GM23248 (cell line): ENCODE data around the gene INTS14.

ENCODE experiments used
- EZH2 ChIP-seq: fragments of 200-600 bp; sonication (generic); IDR thresholded peaks from 2 replicates; pipeline ENCODE4 v1.6.1; 2018; ENCODE audit warnings: antibody characterized with exemption, mild to moderate bottlenecking; ENCODE audit not compliant: insufficient read depth, poor library complexity, severe bottlenecking
- EZH2phosphoT487 ChIP-seq: fragments of 200-600 bp; sonication (generic); IDR thresholded peaks from 2 replicates; pipeline ENCODE4 v1.6.1; 2018; ENCODE audit warnings: antibody characterized with exemption, moderate library complexity, mild to moderate bottlenecking, low read depth; ENCODE audit not compliant: insufficient read depth

DNA sequence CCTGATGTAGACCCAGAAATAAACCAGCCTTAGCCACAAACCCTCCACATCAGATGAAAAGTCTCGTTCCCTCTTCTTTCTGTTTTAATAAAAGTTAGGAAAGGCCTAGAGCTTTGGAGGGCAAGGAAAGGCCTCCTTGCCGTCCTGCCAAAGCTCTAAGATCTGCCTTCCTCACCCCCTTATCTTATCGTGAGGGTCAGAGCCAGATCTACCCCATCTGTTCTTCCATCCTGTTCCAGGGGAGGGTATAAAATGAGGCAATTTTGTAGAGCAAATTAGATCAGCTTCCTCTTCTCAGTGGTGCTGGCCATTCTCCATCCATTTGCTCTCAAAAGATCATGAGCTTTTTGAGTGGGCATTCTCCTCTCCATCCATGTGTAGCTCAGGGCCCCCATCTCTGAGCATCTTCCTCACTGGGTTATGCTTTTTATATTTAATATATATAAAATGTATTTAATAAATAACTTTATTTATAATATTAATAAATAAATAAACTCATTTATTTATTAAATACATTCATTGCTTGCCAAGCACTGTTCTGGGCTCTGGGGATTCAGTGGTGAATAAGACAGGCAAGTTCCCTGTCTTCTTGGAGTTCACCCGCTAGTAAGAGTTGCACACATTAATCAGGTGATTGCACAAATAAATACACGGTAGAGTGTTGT is 8.8 kb upstream of the INTS14 start:
- TF ChIP-seq EZH2phosphoT487 (no peak), EZH2 (no peak)
